Adipose tissue (tissue), 3 donors: ENCODE results near the gene DSG3. TPM values are rescaled to one million over a fixed set of nuclear protein-coding genes. Genes with fewer than 3 reads are reported as not detected.

Experiments
- H3K27ac ChIP-seq: one replicate; pipeline ENCODE4 v1.5.1; 2013; ENCODE audit warnings: low read depth, low read length
- WGBS, 3 donors: extraction: QIAGEN DNeasy Blood & Tissue Kit; methylation state at CpG; one replicate each; pipeline ENCODE4 v1.1.7; 2013; 5-methylcytosine and 5-hydroxymethylcytosine counted together
- polyA plus RNA-seq, 3 donors: library from polyadenylated mRNA; stranded (reverse); fragments of 200-250 nt; gene quantifications; one replicate each; pipeline ENCODE4 v1.2.3, GENCODE V29; 2013
- donor health status: healthy with polysubstance abuse.
- donor health status: Bipolar disorder and iron deficiency.
- donor health status: healthy.

Gene DSG3
- polyA plus RNA-seq, 3 donors, result 0.01 to 0.37 TPM; not detected in 1

- 48 to 67% (median 54%) methylated on average over 2 of the region's 2 CpGs for WGBS, 3 donors
- H3K27ac ChIP-seq, result no peak overlapping the region
Measured at GRCh38 chr18:31429623-31430022, 17.9 kb upstream of the DSG3 start.

DNA sequence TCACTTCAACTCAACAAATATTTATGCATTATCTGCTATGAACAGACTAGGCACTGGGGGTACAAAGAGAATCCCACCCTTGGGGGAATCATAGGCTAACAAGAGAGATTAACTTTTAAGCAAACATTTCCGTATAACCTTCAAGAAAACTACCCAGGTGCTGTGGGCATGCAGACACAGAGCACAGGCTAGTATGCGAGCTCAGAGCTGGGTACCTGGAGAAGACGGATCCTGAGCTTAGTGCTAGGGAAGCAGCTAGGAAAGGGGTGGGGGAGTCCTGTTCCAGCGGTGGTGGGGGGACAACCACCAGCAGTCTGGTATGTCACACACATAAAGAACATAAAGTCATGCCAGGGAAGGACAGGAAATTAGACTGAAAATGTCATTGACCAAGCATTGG lies 17.5 kb upstream of the DSG3 start:
- 61 to 84% (median 73%) methylated on average over 4 of the region's 4 CpGs for WGBS, 3 donors
- H3K27ac ChIP-seq, result no peak overlapping the region

- WGBS, 3 donors, result 59 to 76% (median 68%) methylated on average over 1 of the region's 1 CpG
- no peak overlapping the region for H3K27ac ChIP-seq
Measured at GRCh38 chr18:31430554-31430953, 17.0 kb upstream of the DSG3 start.

DNA sequence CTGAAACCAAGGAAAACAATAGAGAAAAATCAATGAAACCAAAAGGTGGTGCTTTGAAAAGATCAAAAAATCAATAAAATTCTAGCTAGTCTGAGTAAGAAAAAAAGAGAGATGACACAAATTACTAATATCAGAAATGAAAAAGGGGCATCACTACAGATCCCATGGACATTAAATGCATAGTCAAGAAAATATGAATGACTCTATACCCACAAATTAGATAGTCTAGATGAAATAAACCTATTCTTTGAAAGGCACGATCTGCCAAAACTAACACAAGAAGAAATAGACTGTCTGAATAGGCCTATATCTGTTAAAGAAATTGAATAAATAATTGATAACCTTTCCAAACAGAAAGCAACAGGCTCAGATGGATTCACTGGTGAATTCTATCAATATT lies 15.2 kb upstream of the DSG3 start:
- H3K27ac ChIP-seq, result no peak overlapping the region
- 78 to 88% (median 87%) methylated on average over 1 of the region's 1 CpG for WGBS, 3 donors

DNA sequence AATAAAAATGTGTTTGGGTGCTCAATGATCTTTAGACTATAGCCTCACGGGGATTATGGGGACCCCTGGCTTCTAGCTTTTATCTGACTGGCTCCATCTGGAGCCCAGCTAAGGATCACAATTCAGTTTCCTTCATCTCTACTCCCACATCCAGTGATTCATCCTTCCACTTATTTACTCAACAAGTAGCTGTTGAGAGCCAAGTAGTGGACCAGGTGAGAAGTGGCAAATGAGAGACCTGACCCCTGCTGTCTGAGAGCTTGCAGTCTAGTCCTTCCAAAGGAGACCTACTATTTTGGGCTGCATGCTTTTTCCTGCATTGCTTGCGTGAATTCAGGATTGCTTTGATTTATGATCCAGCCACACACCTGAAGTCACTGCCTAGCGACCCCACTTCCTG lies 10.7 kb upstream of the DSG3 start:
- no peak overlapping the region for H3K27ac ChIP-seq
- 67 to 72% (median 70%) methylated on average over 3 of the region's 3 CpGs for WGBS, 3 donors

DNA sequence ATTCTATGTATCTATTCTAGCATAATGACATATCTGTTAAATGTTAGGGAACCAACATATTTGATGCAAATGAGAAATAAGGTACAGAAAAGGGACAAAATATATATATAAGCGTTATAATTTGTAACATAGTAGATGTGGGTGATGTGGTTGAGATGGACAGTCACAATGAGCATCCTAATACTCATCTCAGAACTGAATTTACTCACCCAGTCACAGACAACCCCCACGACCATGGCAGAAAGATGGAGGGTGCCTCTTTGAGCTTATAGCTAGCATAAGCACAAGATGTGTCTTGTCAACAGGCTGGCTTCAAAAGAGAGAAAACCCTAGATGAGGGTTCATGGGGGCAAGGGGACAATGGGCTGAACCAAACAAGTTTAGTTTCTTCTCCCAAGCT lies 9.1 kb upstream of the DSG3 start:
- no peak overlapping the region for H3K27ac ChIP-seq
- 81 to 89% (median 87%) methylated on average over 2 of the region's 2 CpGs for WGBS, 3 donors

DNA sequence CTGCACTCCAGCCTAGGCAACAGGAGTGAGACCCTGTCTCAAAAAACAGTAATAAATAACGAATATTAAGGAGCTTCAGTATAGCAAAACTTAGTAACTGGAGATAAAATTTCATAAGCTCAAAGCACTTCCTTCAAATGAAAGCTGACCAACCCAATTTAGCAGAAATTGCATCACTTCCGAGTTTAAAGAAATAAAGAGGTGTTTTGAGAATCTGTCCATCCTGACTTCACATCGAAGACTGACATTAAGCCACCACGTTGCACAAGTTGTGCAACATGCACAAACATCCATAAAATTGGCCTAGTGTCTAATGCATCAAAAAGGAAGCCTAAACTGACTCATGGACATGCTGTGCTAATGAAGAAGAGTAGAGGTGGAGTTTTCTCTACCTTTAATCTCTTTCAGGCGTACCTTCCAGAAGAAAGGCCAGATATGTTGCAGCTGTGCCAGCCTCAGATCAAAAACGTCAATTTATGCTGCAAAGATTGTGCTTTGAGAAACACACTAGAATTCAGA lies 7.7 kb upstream of the DSG3 start:
- no peak overlapping the region for H3K27ac ChIP-seq
- 59 to 84% (median 72%) methylated on average over 6 of the region's 6 CpGs for WGBS, 3 donors

DNA sequence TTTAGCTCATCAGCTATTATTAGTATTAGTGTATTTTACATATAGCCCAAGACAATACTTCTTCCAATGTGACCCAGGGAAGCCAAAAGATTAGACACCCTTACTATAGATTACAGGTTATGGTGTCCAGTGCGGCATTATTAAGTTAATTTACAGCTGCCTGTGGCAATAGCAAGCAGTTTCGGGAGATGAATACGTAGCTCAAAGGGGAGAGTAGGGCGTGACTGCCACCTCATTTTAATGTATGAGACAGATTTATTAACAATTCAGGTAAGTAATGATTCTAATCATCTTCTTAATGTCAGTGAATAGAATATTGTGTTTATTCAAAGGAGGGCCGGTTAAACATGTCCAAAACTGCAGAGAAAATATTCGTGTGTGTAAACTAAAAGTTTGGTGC lies 6.8 kb upstream of the DSG3 start:
- WGBS, 3 donors, result 88 to 93% (median 91%) methylated on average over 6 of the region's 6 CpGs

DNA sequence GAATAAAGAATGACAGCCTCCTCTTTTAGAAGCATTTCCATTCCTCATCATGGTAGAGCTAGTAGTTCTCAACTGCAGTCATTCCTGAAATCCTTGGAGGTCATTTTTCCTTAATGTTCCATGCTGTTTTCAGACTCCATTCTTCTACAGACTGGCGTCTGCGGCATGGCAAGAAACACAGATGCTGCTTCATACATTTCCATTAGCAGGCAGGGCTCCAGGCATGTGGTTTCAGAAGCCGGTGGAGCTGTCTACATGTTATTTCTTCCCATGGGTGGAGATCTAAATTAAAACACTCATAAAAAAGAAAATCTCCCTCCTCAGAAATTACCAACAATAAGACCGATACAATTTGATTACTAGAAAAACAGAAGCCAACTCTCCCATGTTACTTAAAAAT lies 6.0 kb upstream of the DSG3 start:
- 92 to 93% (median 93%) methylated on average over 4 of the region's 4 CpGs for WGBS, 3 donors
- H3K27ac ChIP-seq, result no peak overlapping the region

More for the DNA sequence above, 6.8 kb upstream of the DSG3 start:
- no peak overlapping the region for H3K27ac ChIP-seq

DNA sequence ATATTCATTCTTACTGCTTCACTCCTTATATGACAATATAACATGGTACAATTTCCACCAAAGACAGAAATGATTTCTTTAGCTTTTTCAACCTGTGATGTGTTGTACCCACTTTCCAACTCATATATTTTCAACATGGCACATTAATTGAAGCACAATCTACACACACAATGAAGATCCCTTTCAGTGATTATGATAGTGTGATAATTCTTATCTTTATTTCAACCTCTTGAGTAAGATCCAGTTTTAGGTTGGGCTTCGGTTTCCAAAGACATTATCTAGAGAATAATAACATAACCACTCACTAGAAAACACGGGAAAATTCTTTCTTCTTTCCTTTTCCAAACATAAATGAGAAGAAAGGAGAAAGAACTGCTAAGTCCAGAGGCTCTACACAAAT lies 3.4 kb upstream of the DSG3 start:
- H3K27ac ChIP-seq, result no peak overlapping the region
- WGBS, 3 donors, result 66 to 81% (median 69%) methylated on average over 2 of the region's 2 CpGs

- no peak overlapping the region for H3K27ac ChIP-seq
Measured at GRCh38 chr18:31445908-31446307, 1.6 kb upstream of the DSG3 start.

DNA sequence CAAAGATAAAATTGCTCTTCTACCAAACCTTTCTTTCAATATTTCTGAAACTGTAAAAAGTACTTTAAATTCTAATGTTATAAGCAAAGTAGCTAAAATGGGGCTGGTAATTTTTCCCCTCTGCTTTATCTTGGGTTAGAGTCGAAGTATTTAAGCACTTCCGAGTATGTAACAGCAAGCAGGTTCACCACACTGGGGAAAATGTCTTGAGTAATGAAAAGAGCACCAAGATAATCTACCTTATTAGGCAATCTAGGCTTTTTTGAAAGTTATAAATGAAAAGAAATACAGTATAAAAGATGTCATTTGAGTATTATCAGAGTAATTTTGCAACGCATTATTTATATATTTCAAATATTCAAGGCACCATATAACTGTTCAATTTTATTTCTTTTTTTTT lies 687 bp upstream of the DSG3 start:
- H3K27ac ChIP-seq, result no peak overlapping the region
- 79 to 92% (median 84%) methylated on average over 3 of the region's 3 CpGs for WGBS, 3 donors

DNA sequence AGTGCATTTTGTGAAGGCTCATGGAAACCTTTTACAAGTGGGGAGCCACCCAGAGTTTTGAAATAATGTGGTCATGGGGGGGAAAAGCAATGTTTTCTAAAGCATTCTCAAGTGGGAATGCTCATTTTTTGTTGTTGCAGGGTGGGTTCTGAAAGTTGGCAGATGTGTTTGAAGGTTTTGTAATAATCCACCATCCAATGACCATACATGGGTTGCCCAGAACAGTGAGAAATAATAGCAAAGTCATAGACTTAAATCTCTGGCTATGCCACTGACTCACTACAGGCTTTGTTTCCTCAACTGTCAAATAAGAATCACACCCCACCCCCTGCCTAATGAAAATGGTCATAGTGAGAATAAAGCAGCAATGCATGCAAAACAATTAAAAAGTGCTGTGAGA lies 2.9 kb downstream of the DSG3 start:
- no peak overlapping the region for H3K27ac ChIP-seq

DNA sequence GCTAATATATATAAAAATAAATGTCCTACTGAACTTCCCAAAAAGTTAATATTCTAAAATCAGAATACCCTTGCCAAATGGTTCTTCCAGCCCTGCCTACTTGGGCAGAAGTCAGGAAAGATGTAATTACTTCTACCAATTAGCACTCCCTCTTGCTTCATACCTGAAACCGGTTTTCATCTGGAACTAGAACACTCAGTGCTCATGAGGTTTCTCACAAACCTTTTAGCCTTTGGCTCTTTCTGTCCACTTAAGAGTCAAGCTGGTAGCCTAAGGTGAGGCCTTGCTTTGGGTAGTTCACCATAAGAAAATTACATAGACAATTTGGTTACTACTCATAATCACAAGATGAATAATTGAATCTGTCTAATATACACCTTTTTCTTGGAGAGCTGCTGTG lies 4.1 kb downstream of the DSG3 start:
- 81 to 92% (median 88%) methylated on average over 1 of the region's 1 CpG for WGBS, 3 donors
- H3K27ac ChIP-seq, result no peak overlapping the region

DNA sequence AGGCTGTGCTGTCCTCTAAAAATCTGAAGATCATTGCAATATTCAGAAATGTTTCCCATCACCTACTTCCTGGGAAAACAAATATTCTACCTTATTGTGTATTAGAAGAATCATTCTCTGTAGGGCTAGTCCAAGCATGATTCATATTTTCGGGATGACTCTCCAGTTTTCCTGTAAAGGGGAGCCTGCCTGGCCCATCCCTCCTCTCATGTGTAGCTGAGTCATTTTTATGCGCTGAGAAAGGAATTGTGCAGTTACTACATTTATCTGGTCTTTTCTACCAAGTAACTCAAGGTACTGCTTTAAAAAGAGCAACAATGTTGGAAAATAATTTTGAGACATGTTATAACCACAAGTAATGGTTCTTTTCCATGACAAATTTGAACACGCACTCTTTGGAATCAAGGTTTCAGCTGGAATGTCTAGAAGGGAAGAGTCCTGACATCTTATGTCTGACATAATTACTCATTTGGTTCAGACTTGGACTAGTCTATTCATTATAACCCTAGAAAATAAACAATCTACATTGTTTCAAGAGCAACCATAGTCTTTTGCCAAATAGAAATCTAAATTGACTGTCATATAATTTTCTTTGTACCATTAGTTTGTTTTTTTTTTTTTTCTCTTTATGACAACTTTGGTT lies 6.6 kb downstream of the DSG3 start:
- no peak overlapping the region for H3K27ac ChIP-seq
- 53 to 87% (median 84%) methylated on average over 3 of the region's 3 CpGs for WGBS, 3 donors

DNA sequence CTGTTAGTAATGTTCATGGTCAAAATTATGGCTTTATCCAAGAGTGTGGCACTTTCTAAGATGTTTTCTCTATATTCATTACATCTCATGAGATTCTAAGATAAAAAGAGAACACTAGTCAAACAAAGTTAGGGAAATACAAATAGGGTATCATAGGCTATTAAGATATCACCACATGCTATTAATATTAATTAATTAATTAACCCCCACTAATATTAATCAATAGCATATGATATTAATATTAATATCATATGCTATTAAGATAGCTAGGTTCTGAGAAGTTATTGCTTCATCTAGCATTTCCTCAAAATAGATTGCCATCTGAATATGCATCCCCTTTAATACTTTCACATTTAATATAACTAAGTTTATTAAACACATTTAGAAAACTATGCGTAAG lies 22.1 kb downstream of the DSG3 start:
- H3K27ac ChIP-seq, result no peak overlapping the region
- 96 to 98% (median 97%) methylated on average over 1 of the region's 1 CpG for WGBS, 3 donors

DNA sequence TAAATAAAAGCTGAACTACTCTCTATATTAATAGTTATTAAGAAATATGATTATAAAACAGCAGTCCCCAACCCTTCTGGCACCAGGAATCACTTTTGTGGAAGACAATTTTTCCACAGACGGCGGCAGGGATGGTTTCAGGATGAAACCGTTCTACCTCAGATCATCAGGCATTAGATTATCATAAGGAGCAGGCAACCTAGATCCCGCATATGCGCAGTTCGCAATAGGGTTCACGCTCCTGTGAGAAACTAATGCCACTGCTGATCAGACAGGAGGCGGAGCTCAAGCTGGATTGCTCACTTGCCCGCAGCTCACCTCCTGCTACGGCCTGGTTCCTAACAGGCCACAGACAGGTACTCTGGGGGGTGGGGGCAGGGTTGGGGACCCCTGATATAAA lies 31.1 kb downstream of the DSG3 start:
- WGBS, 3 donors, result 92 to 97% (median 96%) methylated on average over 10 of the region's 10 CpGs
- H3K27ac ChIP-seq, result no peak overlapping the region

- no peak overlapping the region for H3K27ac ChIP-seq
- 89 to 93% (median 90%) methylated on average over 1 of the region's 1 CpG for WGBS, 3 donors
Measured at GRCh38 chr18:31482051-31482450, 34.5 kb downstream of the DSG3 start.

GRCh38 chr18:31483396-31483795 lies 35.9 kb downstream of the DSG3 start:
- H3K27ac ChIP-seq, result no peak overlapping the region
- 76 to 83% (median 80%) methylated on average over 2 of the region's 2 CpGs for WGBS, 3 donors

GRCh38 chr18:31484461-31484860 lies 36.9 kb downstream of the DSG3 start:
- 69 to 94% (median 91%) methylated on average over 1 of the region's 1 CpG for WGBS, 3 donors
- H3K27ac ChIP-seq, result no peak overlapping the region

- 57 to 65% (median 61%) methylated on average over 2 of the region's 2 CpGs for WGBS, 3 donors
- no peak overlapping the region for H3K27ac ChIP-seq
Measured at GRCh38 chr18:31486165-31486564, 38.6 kb downstream of the DSG3 start.
